CD4-positive, alpha-beta T cell (primary cell): ENCODE results near the gene HESX1. TPM values are rescaled to one million over a fixed set of nuclear protein-coding genes. Genes with fewer than 3 reads are reported as not detected.

Source experiments
- ATAC-seq: fragments of 200-7000 bp; cut with Tn5 transposase; one replicate; pipeline ENCODE4 v1.10.0; 2022; ENCODE audit warnings: mild to moderate bottlenecking; ENCODE audit not compliant: poor library complexity
- CTCF ChIA-PET: fragments of 350-600 bp; sonication (Branson Sonifier 250); formaldehyde crosslinking; loops from one replicate; lab custom pipeline; 2021; ENCODE audit warnings: antibody characterized with exemption, inconsistent platforms; lab: Charles Lee
- POLR2A ChIA-PET: fragments of 350-600 bp; sonication (Branson Sonifier 250); formaldehyde crosslinking; loops from one replicate; lab custom pipeline; 2021; ENCODE audit warnings: antibody characterized with exemption, inconsistent platforms; lab: Charles Lee
- DNase-seq, 14 experiments: peaks; one replicate each; pipeline ENCODE4 v3.0.0-alpha.2; 2013 to 2020; ENCODE audit warnings: mixed read lengths in 2 of 14
- H3K27ac ChIP-seq, 2 donors: one replicate each; pipeline versions ENCODE4 v1.5.1 to v1.7.0; 2013; ENCODE audit warnings: low read length in 2 of 2, low read depth in 1 of 2, mild to moderate bottlenecking in 1 of 2
- H3K27me3 ChIP-seq, 2 experiments: 1 replicate in 1 of 2; 2 replicates in 1 of 2; pipeline versions ENCODE4 v1.6.1 to v1.7.0; 2013; ENCODE audit warnings: low read length in 2 of 2, control low read depth in 1 of 2, mild to moderate bottlenecking in 1 of 2, moderate library complexity in 1 of 2; ENCODE audit not compliant: insufficient read depth in 2 of 2, control insufficient read depth in 1 of 2
- H3K36me3 ChIP-seq: one replicate; pipeline ENCODE4 v1.6.1; 2013; ENCODE audit warnings: low read length, control low read depth; ENCODE audit not compliant: insufficient read depth
- H3K4me1 ChIP-seq: one replicate; pipeline ENCODE4 v1.6.1; 2013; ENCODE audit warnings: low read length, control low read depth; ENCODE audit not compliant: insufficient read depth
- H3K4me3 ChIP-seq: one replicate; pipeline ENCODE4 v1.5.1; 2013; ENCODE audit warnings: mild to moderate bottlenecking, low read length, moderate library complexity
- H3K9me3 ChIP-seq, 2 experiments: 1 replicate in 1 of 2; 2 replicates in 1 of 2; pipeline versions ENCODE4 v1.6.1 to v1.7.0; 2013; ENCODE audit warnings: low read length in 2 of 2, mild to moderate bottlenecking in 2 of 2, control low read depth in 1 of 2, moderate library complexity in 1 of 2; ENCODE audit not compliant: control insufficient read depth in 1 of 2, insufficient read depth in 1 of 2
- H3K27ac Mint-ChIP-seq: one replicate; pipeline ENCODE4 v1.8.0; 2020; ENCODE audit warnings: mixed read lengths
- H3K27me3 Mint-ChIP-seq: one replicate; pipeline ENCODE4 v1.8.0; 2021; ENCODE audit warnings: mixed read lengths
- H3K36me3 Mint-ChIP-seq: one replicate; pipeline ENCODE4 v1.8.0; 2021; ENCODE audit warnings: low read depth, mixed read lengths
- H3K4me1 Mint-ChIP-seq: one replicate; pipeline ENCODE4 v1.8.0; 2021; ENCODE audit warnings: low read depth, mixed read lengths
- H3K4me3 Mint-ChIP-seq: one replicate; pipeline ENCODE4 v1.8.0; 2020; ENCODE audit warnings: mild to moderate bottlenecking, mixed read lengths
- H3K9me3 Mint-ChIP-seq: one replicate; pipeline ENCODE4 v1.8.0; 2020; ENCODE audit warnings: mixed read lengths
- CTCF ChIP-seq: fragments of 200-600 bp; IDR thresholded peaks from one replicate; pipeline ENCODE4 v1.8.0; 2022; ENCODE audit warnings: antibody characterized with exemption, mild to moderate bottlenecking
- intact Hi-C, 2 experiments: fragments of 100-400 bp; cut with DNase I in 1 of 2; cut with micrococcal nuclease in 1 of 2; formaldehyde crosslinking; loops; one replicate each; pipeline versions ENCODE4 v1.15.1 to v1.9.0; 2023 to 2025; cut with DNase I, micrococcal nuclease
- total RNA-seq, 174 experiments: library from RNA in 2 of 174; stranded (reverse) in 2 of 174; gene quantifications; one replicate each; pipeline ENCODE4 v1.2.3 and lab custom pipeline; 2021 to 2026

The HESX1 gene
- total RNA-seq, 2 experiments from 2014 or later: 0.39 TPM; not detected in 1

DNA sequence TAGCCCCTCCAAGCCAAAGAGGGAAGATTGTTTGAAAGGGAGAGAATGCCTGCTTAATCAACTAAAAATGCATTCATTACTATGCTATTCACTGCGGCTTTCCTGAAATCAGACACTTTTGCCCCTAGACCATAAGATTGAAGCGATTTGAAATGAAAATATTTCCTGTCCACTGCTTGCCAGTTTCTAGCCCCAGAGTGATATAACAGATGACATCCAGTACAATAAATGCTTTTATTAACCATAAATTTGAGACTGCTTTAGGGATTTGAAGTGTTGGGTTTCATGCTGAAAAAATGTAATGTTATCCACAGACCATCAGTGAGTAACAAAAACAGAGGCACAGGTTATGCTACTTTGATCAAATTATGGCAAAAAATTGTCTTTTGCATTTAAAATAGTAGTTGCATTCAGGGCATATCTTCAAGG lies 48.7 kb downstream of the HESX1 start:
- no peaks in the 10 kb centered on the region for H3K4me1 Mint-ChIP-seq
- H3K27ac Mint-ChIP-seq: no peak overlapping the region
- no peaks in the 10 kb centered on the region for H3K9me3 Mint-ChIP-seq
- Histone ChIP-seq H3K27me3 (peaks cover 5 to 16% of the 10 kb centered on the region in 2 experiments), H3K9me3 (no peaks in the 10 kb centered on the region), H3K36me3 (no peaks in the 10 kb centered on the region), H3K27ac (no peak overlapping the region), H3K4me1 (no peaks in the 10 kb centered on the region), H3K4me3 (no peak overlapping the region)
- intact Hi-C loops: no loop called here
- H3K27me3 Mint-ChIP-seq: peaks cover 28% of the 10 kb centered on the region
- ATAC-seq (no peak), DNase-seq (no peak)
- CTCF ChIA-PET: no interaction called here
- H3K4me3 Mint-ChIP-seq: no peak overlapping the region
- no peak for TF ChIP-seq CTCF
- no peaks in the 10 kb centered on the region for H3K36me3 Mint-ChIP-seq
- POLR2A ChIA-PET: no interaction called here

GRCh38 chr3:57150113-57150581 lies 49.6 kb downstream of the HESX1 start:
- Histone ChIP-seq H3K27ac (no peak overlapping the region), H3K9me3 (no peaks in the 10 kb centered on the region), H3K27me3 (peaks cover 5 to 16% of the 10 kb centered on the region in 2 experiments), H3K4me1 (no peaks in the 10 kb centered on the region), H3K4me3 (no peak overlapping the region), H3K36me3 (no peaks in the 10 kb centered on the region)
- no peak for ATAC-seq
- Mint-ChIP-seq H3K36me3 (no peaks in the 10 kb centered on the region), H3K27ac (no peak overlapping the region), H3K9me3 (no peaks in the 10 kb centered on the region), H3K4me1 (no peaks in the 10 kb centered on the region), H3K27me3 (peaks cover 33% of the 10 kb centered on the region), H3K4me3 (no peak overlapping the region)
- no peak for DNase-seq
- POLR2A ChIA-PET: no interaction called here
- CTCF ChIA-PET: interaction anchor here (0.6 kb wide), 1 partner anchor 13 kb away, joined by 3 read pairs; no protein-coding TSS in a partner anchor
- intact Hi-C loops: no loop called here
- no peak for TF ChIP-seq CTCF

Other genes starting within 250 kb of the HESX1 start
- gene SPATA12, start 139.3 kb downstream of the HESX1 start, total RNA-seq: not detected
- not detected for gene IL17RD, start 34.6 kb downstream of the HESX1 start, total RNA-seq
- gene APPL1, start 27.8 kb upstream of the HESX1 start, total RNA-seq: 10 to 100 TPM; 21.3 to 22.9 TPM
- not detected for gene ASB14, start 92.7 kb upstream of the HESX1 start, total RNA-seq